Endodermal cell (in vitro differentiated cells): ENCODE data around the gene SEMA5A. TPM values are rescaled to one million over a fixed set of nuclear protein-coding genes. Genes with fewer than 3 reads are reported as not detected.

Experiments
- DNase-seq: peaks from one replicate; pipeline ENCODE4 v3.0.0-alpha.2; 2017
- H3K27ac ChIP-seq: 2 replicates; pipeline ENCODE4 v1.5.1; 2013; ENCODE audit warnings: mild to moderate bottlenecking, low read depth, low read length, moderate library complexity
- H3K27me3 ChIP-seq: 2 replicates; pipeline ENCODE4 v1.6.1; 2013; ENCODE audit warnings: mild to moderate bottlenecking, low read length, moderate library complexity; ENCODE audit not compliant: insufficient read depth, control insufficient read depth, poor library complexity, severe bottlenecking
- H3K36me3 ChIP-seq: 2 replicates; pipeline ENCODE4 v1.7.0; 2013; ENCODE audit warnings: mild to moderate bottlenecking, low read length, moderate library complexity; ENCODE audit not compliant: control insufficient read depth, insufficient read depth
- H3K4me1 ChIP-seq: one replicate; pipeline ENCODE4 v1.7.0; 2013; ENCODE audit warnings: low read length; ENCODE audit not compliant: control insufficient read depth, insufficient read depth
- H3K4me3 ChIP-seq: 2 replicates; pipeline ENCODE4 v1.5.1; 2013; ENCODE audit warnings: mild to moderate bottlenecking, low read length, moderate library complexity
- H3K9ac ChIP-seq: 2 replicates; pipeline ENCODE4 v1.6.1; 2013; ENCODE audit warnings: mild to moderate bottlenecking, low read length, moderate library complexity; ENCODE audit not compliant: poor library complexity, severe bottlenecking; ENCODE audit errors: extremely low read depth
- H3K9me3 ChIP-seq: 2 replicates; pipeline ENCODE4 v1.6.1; 2013; ENCODE audit warnings: mild to moderate bottlenecking, low read length, moderate library complexity; ENCODE audit not compliant: control insufficient read depth
- H3K27ac Mint-ChIP-seq: 2 replicates; pipeline ENCODE4 v1.8.0; 2020; ENCODE audit warnings: mixed read lengths
- H3K27me3 Mint-ChIP-seq: 2 replicates; pipeline ENCODE4 v1.8.0; 2021; ENCODE audit warnings: mild to moderate bottlenecking, mixed read lengths; ENCODE audit not compliant: insufficient read depth
- H3K36me3 Mint-ChIP-seq: 2 replicates; pipeline ENCODE4 v1.8.0; 2020; ENCODE audit warnings: low read depth, mixed read lengths
- H3K4me1 Mint-ChIP-seq: 2 replicates; pipeline ENCODE4 v1.8.0; 2020; ENCODE audit warnings: mixed read lengths
- H3K4me3 Mint-ChIP-seq: 2 replicates; pipeline ENCODE4 v1.8.0; 2020; ENCODE audit warnings: mild to moderate bottlenecking, moderate library complexity, mixed read lengths
- H3K9me3 Mint-ChIP-seq: 2 replicates; pipeline ENCODE4 v1.8.0; 2020; ENCODE audit warnings: mild to moderate bottlenecking, mixed read lengths
- WGBS, 2 experiments: methylation state at CpG; one replicate each; pipeline versions ENCODE4 v1.1.5 to v1.1.7; 2013; ENCODE audit warnings: missing lambda C conversion rate in 2 of 2, mixed read lengths in 1 of 2; ENCODE audit not compliant: insufficient coverage in 1 of 2, insufficient read length in 1 of 2; 5-methylcytosine and 5-hydroxymethylcytosine counted together
- total RNA-seq, 2 donors: library from RNA; stranded (reverse); fragmentation: NEBNext Ultra II Directional in 1 of 2; extraction: Animal tissue kit (Norgen Biotek cat#: 25700) in 1 of 2; gene quantifications; 2 replicates in 1 of 2; 3 replicates in 1 of 2; pipeline ENCODE4 v1.2.1, GENCODE V29; 2021
- TF ChIP-seq, protein P1 (sequence below): fragments of 200-600 bp; sonication (generic); conservative IDR thresholded peaks from 2 replicates; pipeline ENCODE4 v1.5.0; 2021; ENCODE audit warnings: antibody characterized with exemption, mild to moderate bottlenecking

The SEMA5A gene
- total RNA-seq, 2 donors from 2014 or later: 46.8 to 77.8 TPM

DNA sequence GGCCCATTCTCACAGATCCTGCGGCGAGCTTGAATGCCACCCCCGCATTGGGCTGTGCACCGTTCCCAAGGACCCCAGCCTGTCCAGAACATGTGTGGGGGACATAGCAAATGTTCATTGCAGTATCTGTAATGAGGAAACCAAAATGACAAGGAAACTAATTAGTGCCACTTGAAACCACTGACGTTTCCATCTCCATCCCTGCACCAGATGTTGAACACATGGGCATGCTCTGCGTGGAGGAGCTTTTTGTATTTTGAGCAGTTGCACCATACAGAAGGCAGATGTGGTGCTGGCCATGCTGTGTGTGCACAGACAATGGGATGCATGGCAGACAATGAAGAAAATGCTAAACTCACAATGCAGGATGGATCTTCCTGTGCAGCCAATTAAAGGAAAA is 437.7 kb downstream of the SEMA5A start:
- Histone ChIP-seq H3K9ac (no peak overlapping the region), H3K4me3 (no peak overlapping the region), H3K27me3 (no peaks in the 10 kb centered on the region), H3K36me3 (peaks cover 54% of the 10 kb centered on the region), H3K4me1 (no peaks in the 10 kb centered on the region), H3K27ac (no peak overlapping the region), H3K9me3 (no peaks in the 10 kb centered on the region)
- H3K27ac Mint-ChIP-seq: no peak overlapping the region
- H3K9me3 Mint-ChIP-seq: no peaks in the 10 kb centered on the region
- H3K4me1 Mint-ChIP-seq: no peaks in the 10 kb centered on the region
- WGBS, 2 experiments: 80 to 94% methylated on average over 2 to 6 of the region's 6 CpGs
- H3K4me3 Mint-ChIP-seq: no peak overlapping the region
- H3K36me3 Mint-ChIP-seq: peaks cover 30% of the 10 kb centered on the region
- TF ChIP-seq, protein P1, sequence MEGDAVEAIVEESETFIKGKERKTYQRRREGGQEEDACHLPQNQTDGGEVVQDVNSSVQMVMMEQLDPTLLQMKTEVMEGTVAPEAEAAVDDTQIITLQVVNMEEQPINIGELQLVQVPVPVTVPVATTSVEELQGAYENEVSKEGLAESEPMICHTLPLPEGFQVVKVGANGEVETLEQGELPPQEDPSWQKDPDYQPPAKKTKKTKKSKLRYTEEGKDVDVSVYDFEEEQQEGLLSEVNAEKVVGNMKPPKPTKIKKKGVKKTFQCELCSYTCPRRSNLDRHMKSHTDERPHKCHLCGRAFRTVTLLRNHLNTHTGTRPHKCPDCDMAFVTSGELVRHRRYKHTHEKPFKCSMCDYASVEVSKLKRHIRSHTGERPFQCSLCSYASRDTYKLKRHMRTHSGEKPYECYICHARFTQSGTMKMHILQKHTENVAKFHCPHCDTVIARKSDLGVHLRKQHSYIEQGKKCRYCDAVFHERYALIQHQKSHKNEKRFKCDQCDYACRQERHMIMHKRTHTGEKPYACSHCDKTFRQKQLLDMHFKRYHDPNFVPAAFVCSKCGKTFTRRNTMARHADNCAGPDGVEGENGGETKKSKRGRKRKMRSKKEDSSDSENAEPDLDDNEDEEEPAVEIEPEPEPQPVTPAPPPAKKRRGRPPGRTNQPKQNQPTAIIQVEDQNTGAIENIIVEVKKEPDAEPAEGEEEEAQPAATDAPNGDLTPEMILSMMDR: no peak
- DNase-seq: no peak
- no peaks in the 10 kb centered on the region for H3K27me3 Mint-ChIP-seq

DNA sequence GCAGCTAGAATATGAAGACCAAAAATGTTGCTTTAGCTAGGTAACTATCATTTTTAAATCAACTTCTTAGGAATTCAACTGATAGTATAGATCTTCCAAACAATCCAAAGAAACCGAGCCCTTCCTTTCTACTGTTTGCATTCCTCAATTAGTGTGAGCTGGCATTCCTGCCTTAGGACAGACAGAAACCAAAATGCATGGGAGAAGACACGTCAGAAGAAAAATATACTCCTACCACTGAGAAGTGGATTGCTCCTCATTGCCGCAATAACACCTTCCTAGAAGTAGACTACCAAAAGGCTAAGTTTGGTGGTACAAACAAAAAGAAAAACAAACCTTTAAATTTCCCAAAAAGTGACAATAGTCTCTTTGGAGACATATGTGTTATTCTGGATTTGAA is 440.0 kb downstream of the SEMA5A start:
- Mint-ChIP-seq H3K36me3 (peaks cover 21% of the 10 kb centered on the region), H3K4me1 (no peaks in the 10 kb centered on the region), H3K4me3 (no peak overlapping the region), H3K27me3 (no peaks in the 10 kb centered on the region), H3K9me3 (no peaks in the 10 kb centered on the region), H3K27ac (no peak overlapping the region)
- Histone ChIP-seq H3K9ac (no peak overlapping the region), H3K36me3 (peaks cover 40% of the 10 kb centered on the region), H3K4me1 (no peaks in the 10 kb centered on the region), H3K27me3 (no peaks in the 10 kb centered on the region), H3K9me3 (no peaks in the 10 kb centered on the region), H3K4me3 (no peak overlapping the region), H3K27ac (no peak overlapping the region)
- 84 to 100% methylated on average over 1 to 3 of the region's 3 CpGs for WGBS, 2 experiments
- no peak for DNase-seq
- TF ChIP-seq, protein P1: no peak

- H3K4me1 Mint-ChIP-seq: no peaks in the 10 kb centered on the region
- no peak overlapping the region for H3K27ac Mint-ChIP-seq
- DNase-seq: no peak
- Histone ChIP-seq H3K9ac (no peak overlapping the region), H3K27me3 (no peaks in the 10 kb centered on the region), H3K27ac (peak overlapping the region; percentile 40), H3K9me3 (no peaks in the 10 kb centered on the region), H3K36me3 (peaks cover 29% of the 10 kb centered on the region), H3K4me3 (no peak overlapping the region), H3K4me1 (no peaks in the 10 kb centered on the region)
- WGBS, 2 experiments: 79 to 86% methylated on average over 2 to 3 of the region's 3 CpGs
- no peaks in the 10 kb centered on the region for H3K9me3 Mint-ChIP-seq
- no peaks in the 10 kb centered on the region for H3K27me3 Mint-ChIP-seq
- no peak overlapping the region for H3K4me3 Mint-ChIP-seq
- TF ChIP-seq, protein P1: no peak
- peaks cover 18% of the 10 kb centered on the region for H3K36me3 Mint-ChIP-seq
Measured at GRCh38 chr5:9104571-9105339, 441.1 kb downstream of the SEMA5A start.
